Activated CD4-positive, alpha-beta T cell treated with anti-CD3 and anti-CD28 coated beads for 24 hours (primary cell): ENCODE data around the gene RELCH.

ENCODE experiments used
- DNase-seq, 2 donors: peaks; one replicate each; pipeline ENCODE4 v3.0.0-alpha.2; 2020; ENCODE audit warnings: low read depth in 2 of 2

The RELCH gene

GRCh38 chr18:62321201-62321600 is 134.1 kb downstream of the RELCH start:
- no peak for DNase-seq

GRCh38 chr18:62323483-62324180 is 136.6 kb downstream of the RELCH start:
- DNase-seq: no peak

GRCh38 chr18:62324181-62324828 is 137.2 kb downstream of the RELCH start:
- no peak for DNase-seq

GRCh38 chr18:62324917-62325805 is 138.1 kb downstream of the RELCH start, which contains the start of gene TNFRSF11A:
TSS of gene TNFRSF11A (plus strand) at chr18:62325310. CDS start at chr18:62325353, 43 bp downstream.
- DNase-seq: peak; percentile 49 to 58

- peak in 1 of 2 donors; percentile 26 for DNase-seq
These were observed 139.0 kb downstream of the RELCH start for GRCh38 chr18:62325806-62326645.

- no peak for DNase-seq
These were observed 139.7 kb downstream of the RELCH start for GRCh38 chr18:62326646-62327348.

- DNase-seq: no peak
These were observed 140.9 kb downstream of the RELCH start for GRCh38 chr18:62327977-62328376.

- no peak for DNase-seq
These were observed 141.8 kb downstream of the RELCH start for GRCh38 chr18:62328586-62329525.

GRCh38 chr18:62329691-62330454 is 142.8 kb downstream of the RELCH start:
- DNase-seq: peak in 1 of 2 donors; percentile 15

GRCh38 chr18:62330650-62331049 is 143.6 kb downstream of the RELCH start:
- DNase-seq: no peak

- no peak for DNase-seq
These were observed 144.7 kb downstream of the RELCH start for GRCh38 chr18:62331581-62332356.

- no peak for DNase-seq
These were observed 145.4 kb downstream of the RELCH start for GRCh38 chr18:62332431-62332830.

- DNase-seq: no peak
These were observed 146.1 kb downstream of the RELCH start for GRCh38 chr18:62332964-62333695.

GRCh38 chr18:62334120-62334519 is 147.1 kb downstream of the RELCH start:
- DNase-seq: no peak

- no peak for DNase-seq
These were observed 148.4 kb downstream of the RELCH start for GRCh38 chr18:62335494-62335893.

GRCh38 chr18:62336618-62337017 is 149.6 kb downstream of the RELCH start:
- DNase-seq: no peak

GRCh38 chr18:62337336-62337735 is 150.3 kb downstream of the RELCH start:
- no peak for DNase-seq
